ENCODE results near the gene FUCA1.

DNA sequence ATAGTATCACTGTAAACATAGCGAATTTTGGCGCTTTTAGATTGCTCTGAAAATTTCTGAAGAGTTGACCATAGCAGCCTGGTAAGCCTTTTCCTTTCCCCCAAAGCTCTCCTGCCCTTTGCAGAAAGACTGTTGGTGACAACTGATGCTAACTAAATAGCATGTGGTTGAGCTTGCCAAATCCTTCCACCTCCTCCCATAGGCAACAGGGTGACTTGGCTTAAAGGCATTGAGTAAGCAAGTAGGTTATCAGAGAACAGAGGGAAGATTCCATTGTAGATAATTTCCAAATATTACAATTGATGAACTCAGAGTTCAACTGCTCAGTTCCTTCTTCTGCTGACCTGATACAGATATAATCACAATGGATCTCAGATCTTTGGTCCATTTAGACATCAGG lies 22.9 kb downstream of the FUCA1 start:
- TF ChIP-seq, protein P1, sequence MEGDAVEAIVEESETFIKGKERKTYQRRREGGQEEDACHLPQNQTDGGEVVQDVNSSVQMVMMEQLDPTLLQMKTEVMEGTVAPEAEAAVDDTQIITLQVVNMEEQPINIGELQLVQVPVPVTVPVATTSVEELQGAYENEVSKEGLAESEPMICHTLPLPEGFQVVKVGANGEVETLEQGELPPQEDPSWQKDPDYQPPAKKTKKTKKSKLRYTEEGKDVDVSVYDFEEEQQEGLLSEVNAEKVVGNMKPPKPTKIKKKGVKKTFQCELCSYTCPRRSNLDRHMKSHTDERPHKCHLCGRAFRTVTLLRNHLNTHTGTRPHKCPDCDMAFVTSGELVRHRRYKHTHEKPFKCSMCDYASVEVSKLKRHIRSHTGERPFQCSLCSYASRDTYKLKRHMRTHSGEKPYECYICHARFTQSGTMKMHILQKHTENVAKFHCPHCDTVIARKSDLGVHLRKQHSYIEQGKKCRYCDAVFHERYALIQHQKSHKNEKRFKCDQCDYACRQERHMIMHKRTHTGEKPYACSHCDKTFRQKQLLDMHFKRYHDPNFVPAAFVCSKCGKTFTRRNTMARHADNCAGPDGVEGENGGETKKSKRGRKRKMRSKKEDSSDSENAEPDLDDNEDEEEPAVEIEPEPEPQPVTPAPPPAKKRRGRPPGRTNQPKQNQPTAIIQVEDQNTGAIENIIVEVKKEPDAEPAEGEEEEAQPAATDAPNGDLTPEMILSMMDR (IDR thresholded peaks at IDR 0.05) = no peak
- no peak for TF ChIP-seq POLR2A (IDR thresholded peaks at IDR 0.05)
